Brain microvascular endothelial cell (primary cell): ENCODE data around the gene CROCC2.

Experiments used
- DNase-seq: peaks from one replicate; pipeline ENCODE4 v3.0.0-alpha.2; 2020
- H3K27ac ChIP-seq: fragments of 250-450 bp; sonication (Bioruptor Pico); 2 replicates; pipeline ENCODE4 v1.5.1; 2020; ENCODE audit warnings: mild to moderate bottlenecking, moderate library complexity
- H3K27me3 ChIP-seq: fragments of 250-450 bp; sonication (Bioruptor Pico); replicated peaks from 2 replicates; pipeline ENCODE4 v1.5.1; 2020; ENCODE audit warnings: mild to moderate bottlenecking
- H3K36me3 ChIP-seq: fragments of 250-450 bp; sonication (Bioruptor Pico); replicated peaks from 2 replicates; pipeline ENCODE4 v1.5.1; 2020; ENCODE audit warnings: mild to moderate bottlenecking
- H3K4me3 ChIP-seq: 2 replicates; pipeline ENCODE4 v1.5.1; 2011; ENCODE audit warnings: low read depth, mild to moderate bottlenecking, control low read depth, low read length, moderate library complexity
- in situ Hi-C: cut with HindIII; loops from 2 replicates; pipeline ENCODE4 v1.10.0; 2017; ENCODE audit warnings: low sequenced_read_pairs, low pct_ligation_motif_present
- TF ChIP-seq, protein P1 (sequence below): IDR thresholded peaks from 2 replicates; pipeline ENCODE4 v1.5.1; 2011; ENCODE audit warnings: low read depth, mild to moderate bottlenecking, moderate library complexity, low read length, control low read depth, inconsistent platforms; ENCODE audit errors: missing control alignments

Gene CROCC2

DNA sequence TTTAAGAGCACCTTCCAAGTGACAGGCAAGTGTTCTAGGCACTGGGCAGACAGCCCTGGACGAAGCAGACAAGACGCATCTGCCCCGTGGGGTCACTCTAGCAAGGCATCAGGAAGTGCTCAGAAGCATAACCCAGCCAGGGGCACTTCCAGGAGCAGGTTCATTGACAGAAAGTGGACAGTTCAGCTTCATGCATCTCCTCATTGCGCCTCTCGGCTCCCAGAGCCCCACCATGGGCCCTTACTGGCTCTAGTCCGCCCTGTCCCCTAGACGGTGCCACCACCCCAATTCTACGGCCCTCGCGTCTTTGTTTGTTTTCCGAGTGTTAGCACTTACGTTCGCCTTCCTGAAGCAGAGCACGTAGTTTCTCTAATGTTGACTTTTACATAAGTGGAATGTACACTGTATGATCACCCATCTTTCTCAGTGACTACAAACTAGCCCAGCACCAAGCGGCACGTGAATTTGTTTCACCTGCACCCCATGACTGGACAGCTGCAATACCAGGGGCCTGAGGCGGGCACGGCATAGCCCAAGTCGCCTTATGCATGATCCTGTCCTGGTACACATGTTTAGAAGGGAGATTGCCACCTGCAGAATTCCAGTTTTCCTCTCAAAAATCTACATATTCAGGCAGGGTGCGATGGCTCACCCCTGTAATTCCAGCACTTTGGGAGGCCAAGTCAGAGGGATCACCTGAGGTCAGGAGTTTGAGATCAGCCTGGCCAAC is 125.5 kb downstream of the CROCC2 start:
- no peak for DNase-seq
- Histone ChIP-seq H3K36me3 (no peaks in the 10 kb centered on the region), H3K27ac (no peak overlapping the region), H3K4me3 (no peak overlapping the region), H3K27me3 (peaks cover 9% of the 10 kb centered on the region)
- TF ChIP-seq, protein P1, sequence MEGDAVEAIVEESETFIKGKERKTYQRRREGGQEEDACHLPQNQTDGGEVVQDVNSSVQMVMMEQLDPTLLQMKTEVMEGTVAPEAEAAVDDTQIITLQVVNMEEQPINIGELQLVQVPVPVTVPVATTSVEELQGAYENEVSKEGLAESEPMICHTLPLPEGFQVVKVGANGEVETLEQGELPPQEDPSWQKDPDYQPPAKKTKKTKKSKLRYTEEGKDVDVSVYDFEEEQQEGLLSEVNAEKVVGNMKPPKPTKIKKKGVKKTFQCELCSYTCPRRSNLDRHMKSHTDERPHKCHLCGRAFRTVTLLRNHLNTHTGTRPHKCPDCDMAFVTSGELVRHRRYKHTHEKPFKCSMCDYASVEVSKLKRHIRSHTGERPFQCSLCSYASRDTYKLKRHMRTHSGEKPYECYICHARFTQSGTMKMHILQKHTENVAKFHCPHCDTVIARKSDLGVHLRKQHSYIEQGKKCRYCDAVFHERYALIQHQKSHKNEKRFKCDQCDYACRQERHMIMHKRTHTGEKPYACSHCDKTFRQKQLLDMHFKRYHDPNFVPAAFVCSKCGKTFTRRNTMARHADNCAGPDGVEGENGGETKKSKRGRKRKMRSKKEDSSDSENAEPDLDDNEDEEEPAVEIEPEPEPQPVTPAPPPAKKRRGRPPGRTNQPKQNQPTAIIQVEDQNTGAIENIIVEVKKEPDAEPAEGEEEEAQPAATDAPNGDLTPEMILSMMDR, result no peak
- in situ Hi-C loops, result no loop called here

DNA sequence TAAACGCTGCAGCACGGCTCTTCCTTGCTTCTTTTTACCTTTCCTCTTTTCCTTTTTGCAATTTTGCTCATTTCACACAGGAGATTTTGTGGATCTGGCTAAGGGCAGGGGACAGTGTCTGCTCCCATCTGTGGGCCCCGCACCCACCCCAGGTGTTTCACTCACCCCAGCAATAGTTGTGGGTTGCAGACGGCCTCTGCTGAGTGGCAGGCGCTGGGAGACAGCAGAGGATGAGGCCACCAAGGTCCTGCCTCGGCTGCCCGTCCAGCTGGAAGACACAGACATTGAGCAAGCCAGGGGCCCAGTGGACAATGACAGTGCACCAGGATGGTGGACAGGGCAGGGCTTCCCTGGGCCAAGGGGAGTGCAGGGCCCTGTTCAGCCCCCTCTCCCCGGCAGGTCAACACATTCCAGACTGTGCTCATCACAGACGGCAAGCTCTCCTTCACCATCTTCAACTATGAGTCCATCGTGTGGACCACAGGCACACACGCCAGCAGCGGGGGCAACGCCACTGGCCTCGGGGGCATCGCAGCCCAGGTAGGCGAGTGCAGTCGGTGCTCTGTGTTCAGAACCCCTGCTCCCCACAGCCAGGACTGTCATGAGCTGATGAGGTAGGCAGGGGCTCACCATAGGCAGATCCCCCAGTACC is 127.3 kb downstream of the CROCC2 start:
- no peak overlapping the region for H3K27ac ChIP-seq
- in situ Hi-C loops, result no loop called here
- TF ChIP-seq, protein P1, result no peak
- no peak for DNase-seq
- H3K36me3 ChIP-seq, result no peaks in the 10 kb centered on the region
- no peak overlapping the region for H3K4me3 ChIP-seq
- H3K27me3 ChIP-seq, result peaks cover 12% of the 10 kb centered on the region

DNA sequence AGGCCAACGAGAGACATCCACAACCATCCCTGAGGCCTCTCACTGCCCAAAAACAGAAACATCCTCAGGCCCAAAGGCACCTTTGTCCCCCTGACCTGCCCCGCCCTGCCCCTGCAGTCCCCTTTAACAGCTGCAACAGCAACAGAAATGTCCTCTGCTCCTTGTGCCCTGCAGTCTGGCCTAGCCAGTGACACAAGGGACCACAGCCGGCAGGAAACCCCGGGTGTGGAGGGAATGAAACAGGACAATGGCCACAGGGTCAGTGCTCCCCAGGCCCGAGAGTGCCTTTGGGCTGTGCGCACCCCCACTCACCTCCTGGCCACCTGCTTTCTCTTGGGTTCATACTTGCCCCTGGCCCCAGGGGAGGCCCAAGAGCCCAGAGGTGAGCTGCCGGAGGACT is 127.9 kb downstream of the CROCC2 start:
- H3K27me3 ChIP-seq, result peaks cover 12% of the 10 kb centered on the region

DNA sequence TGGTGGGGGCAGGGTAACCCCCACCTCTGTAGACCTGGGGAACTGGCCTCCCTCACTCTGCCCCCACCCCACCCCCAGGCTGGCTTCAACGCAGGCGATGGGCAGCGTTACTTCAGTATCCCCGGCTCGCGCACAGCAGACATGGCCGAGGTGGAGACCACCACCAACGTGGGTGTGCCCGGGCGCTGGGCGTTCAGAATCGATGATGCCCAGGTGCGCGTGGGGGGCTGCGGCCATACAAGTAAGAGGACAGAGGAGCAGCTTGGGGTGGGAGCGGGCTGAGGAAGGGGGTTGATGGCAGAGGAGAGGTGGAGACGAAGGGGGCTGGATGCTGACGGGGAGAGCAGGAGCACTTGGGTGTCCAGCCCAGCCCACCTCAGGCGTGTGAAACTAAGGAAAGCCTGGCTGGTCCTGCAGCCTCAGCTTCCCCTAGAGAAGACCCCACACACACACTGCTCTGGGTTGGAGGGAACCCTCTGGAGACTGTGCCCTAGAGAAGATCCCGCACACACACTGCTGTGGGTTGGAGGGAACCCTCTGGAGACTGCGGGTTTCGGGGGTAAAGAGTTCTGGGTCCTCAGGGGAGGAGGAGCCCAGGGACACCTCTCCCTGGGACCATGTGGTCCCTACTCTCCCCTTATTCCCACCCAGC is 128.5 kb downstream of the CROCC2 start:
- H3K36me3 ChIP-seq, result no peaks in the 10 kb centered on the region

More for the DNA sequence above, 127.9 kb downstream of the CROCC2 start:
- no peaks in the 10 kb centered on the region for H3K36me3 ChIP-seq
- TF ChIP-seq, protein P1, result no peak
- in situ Hi-C loops, result no loop called here
- DNase-seq, result no peak
- H3K27ac ChIP-seq, result no peak overlapping the region
- no peak overlapping the region for H3K4me3 ChIP-seq

DNA sequence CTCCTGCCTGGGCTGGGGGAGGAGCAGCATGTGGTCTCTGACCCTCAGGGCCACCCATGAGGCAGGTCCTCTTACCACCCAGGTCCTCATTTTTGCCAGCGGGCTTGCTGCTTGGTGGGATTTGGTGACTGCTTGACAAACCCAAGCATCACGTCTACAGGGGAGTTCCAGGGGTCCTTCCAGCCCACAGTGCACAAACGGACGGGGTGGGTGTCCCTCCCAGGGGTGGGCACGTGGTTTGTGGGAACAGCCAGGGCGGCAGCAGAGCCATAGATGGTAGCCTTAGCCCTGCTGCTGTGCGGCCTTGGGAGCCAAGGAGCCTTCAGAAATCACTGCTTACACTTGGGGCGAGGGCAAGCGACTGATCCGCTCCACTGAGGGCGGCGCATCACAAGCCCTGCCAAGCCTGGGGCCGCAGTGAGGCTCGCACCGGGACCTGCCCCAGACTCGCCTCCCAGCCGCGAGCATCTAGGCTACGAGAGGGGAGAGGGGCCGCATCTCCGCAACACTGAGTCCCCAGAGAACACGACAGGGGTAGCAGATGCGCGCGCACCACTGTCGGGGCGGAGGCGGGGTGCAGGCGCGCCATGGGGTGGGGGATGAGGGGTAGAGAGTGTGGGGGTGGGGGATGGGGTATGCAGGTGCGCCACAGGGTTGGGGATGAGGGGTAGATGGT is 129.1 kb downstream of the CROCC2 start:
- TF ChIP-seq, protein P1, result no peak
- H3K27ac ChIP-seq, result no peak overlapping the region
- H3K36me3 ChIP-seq, result no peaks in the 10 kb centered on the region
- H3K4me3 ChIP-seq, result no peak overlapping the region
- no peak for DNase-seq
- peaks cover 12% of the 10 kb centered on the region for H3K27me3 ChIP-seq
- in situ Hi-C loops, result no loop called here

More for the DNA sequence above, 128.5 kb downstream of the CROCC2 start:
- no peak for DNase-seq
- H3K27me3 ChIP-seq, result peaks cover 12% of the 10 kb centered on the region
- in situ Hi-C loops, result no loop called here
- no peak overlapping the region for H3K4me3 ChIP-seq
- no peak overlapping the region for H3K27ac ChIP-seq
- TF ChIP-seq, protein P1, result no peak
